ENCODE measurements around the gene ERC2.

DNA sequence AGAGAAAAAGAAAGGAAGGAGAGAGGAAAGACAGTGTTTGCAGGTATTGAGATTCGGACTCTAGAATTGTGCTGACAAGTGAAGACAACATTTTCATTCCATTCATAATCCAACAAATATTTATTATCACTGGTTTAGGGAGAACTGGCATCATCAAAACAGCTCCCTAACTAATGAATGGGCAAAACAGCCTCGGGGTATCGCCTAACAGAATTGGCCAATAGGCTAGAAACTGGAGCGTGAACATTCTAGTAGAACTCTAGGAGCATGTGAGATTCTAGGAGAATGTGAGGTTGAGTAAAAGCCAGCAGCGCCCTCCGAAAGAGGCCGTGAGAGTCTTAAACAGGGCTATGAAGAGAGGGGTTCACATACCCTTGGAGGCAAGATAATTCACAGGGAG lies 759.3 kb downstream of the ERC2 start:
- TF ChIP-seq, protein P1, sequence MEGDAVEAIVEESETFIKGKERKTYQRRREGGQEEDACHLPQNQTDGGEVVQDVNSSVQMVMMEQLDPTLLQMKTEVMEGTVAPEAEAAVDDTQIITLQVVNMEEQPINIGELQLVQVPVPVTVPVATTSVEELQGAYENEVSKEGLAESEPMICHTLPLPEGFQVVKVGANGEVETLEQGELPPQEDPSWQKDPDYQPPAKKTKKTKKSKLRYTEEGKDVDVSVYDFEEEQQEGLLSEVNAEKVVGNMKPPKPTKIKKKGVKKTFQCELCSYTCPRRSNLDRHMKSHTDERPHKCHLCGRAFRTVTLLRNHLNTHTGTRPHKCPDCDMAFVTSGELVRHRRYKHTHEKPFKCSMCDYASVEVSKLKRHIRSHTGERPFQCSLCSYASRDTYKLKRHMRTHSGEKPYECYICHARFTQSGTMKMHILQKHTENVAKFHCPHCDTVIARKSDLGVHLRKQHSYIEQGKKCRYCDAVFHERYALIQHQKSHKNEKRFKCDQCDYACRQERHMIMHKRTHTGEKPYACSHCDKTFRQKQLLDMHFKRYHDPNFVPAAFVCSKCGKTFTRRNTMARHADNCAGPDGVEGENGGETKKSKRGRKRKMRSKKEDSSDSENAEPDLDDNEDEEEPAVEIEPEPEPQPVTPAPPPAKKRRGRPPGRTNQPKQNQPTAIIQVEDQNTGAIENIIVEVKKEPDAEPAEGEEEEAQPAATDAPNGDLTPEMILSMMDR (IDR thresholded peaks at IDR 0.05) = no peak
- no peak for TF ChIP-seq POLR2A (IDR thresholded peaks at IDR 0.05)
